IMR-90 (cell line): Measurements from ENCODE around the gene ABL1. TPM values are rescaled to one million over a fixed set of nuclear protein-coding genes. Genes with fewer than 3 reads are reported as not detected.

Experiments
- ATAC-seq: fragments of 200-7000 bp; cut with Tn5 transposase; 2 replicates; pipeline ENCODE4 v1.9.1; 2020; ENCODE audit warnings: low read depth, mild to moderate bottlenecking, moderate library complexity
- BruUV-seq: library from RNA; stranded (reverse); fragments of 400-500 nt; replicated peaks from 2 replicates; lab custom pipeline; 2021; lab: Mats Ljungman, UMichigan
- CTCF ChIA-PET: fragments of 300-600 bp; formaldehyde crosslinking; extraction: SDS; loops from one replicate; lab custom pipeline; 2021; ENCODE audit warnings: antibody characterized with exemption; lab: Yijun Ruan, JAX
- POLR2A ChIA-PET: fragments of 300-600 bp; sonication (Branson Sonifier 250); formaldehyde crosslinking; loops from one replicate; lab custom pipeline; 2022; ENCODE audit warnings: antibody characterized with exemption; ENCODE audit not compliant: unreplicated experiment; lab: Charles Lee
- DNase-seq: peaks from one replicate; pipeline ENCODE4 v3.0.0; 2013
- H2AFZ ChIP-seq: replicated peaks from 2 replicates; pipeline ENCODE3; 2013; ENCODE audit warnings: low read length, mild to moderate bottlenecking; ENCODE audit not compliant: poor library complexity
- H2AK5ac ChIP-seq: 2 replicates; pipeline ENCODE4 v1.6.1; 2013; ENCODE audit warnings: low read depth, low read length, inconsistent platforms
- H2AK9ac ChIP-seq: replicated peaks from 2 replicates; pipeline ENCODE3; 2013; ENCODE audit warnings: mild to moderate bottlenecking, low read depth, low read length, moderate library complexity; ENCODE audit not compliant: poor library complexity
- H2BK120ac ChIP-seq: 2 replicates; pipeline ENCODE4 v1.6.1; 2013; ENCODE audit warnings: low read depth, low read length, inconsistent platforms
- H2BK15ac ChIP-seq: 3 replicates; pipeline ENCODE4 v1.6.1; 2013; ENCODE audit warnings: low read depth, low read length, inconsistent platforms
- H2BK20ac ChIP-seq: 2 replicates; pipeline ENCODE4 v1.6.1; 2013; ENCODE audit warnings: low read depth, mild to moderate bottlenecking, inconsistent platforms, low read length, moderate library complexity
- H2BK5ac ChIP-seq: 2 replicates; pipeline ENCODE4 v1.6.1; 2013; ENCODE audit warnings: mild to moderate bottlenecking, low read depth, low read length, inconsistent platforms; ENCODE audit not compliant: poor library complexity, severe bottlenecking
- H3K14ac ChIP-seq: replicated peaks from 2 replicates; pipeline ENCODE4 v1.6.1; 2013; ENCODE audit warnings: low read depth, low read length, inconsistent platforms
- H3K18ac ChIP-seq: 2 replicates; pipeline ENCODE4 v1.6.1; 2013; ENCODE audit warnings: low read depth, low read length, control low read depth
- H3K23ac ChIP-seq: 2 replicates; pipeline ENCODE4 v1.6.1; 2013; ENCODE audit warnings: low read depth, low read length, inconsistent platforms
- H3K27ac ChIP-seq: 2 replicates; pipeline ENCODE4 v1.5.1; 2013; ENCODE audit warnings: mild to moderate bottlenecking, control low read depth, low read length; ENCODE audit not compliant: insufficient read depth
- H3K27me3 ChIP-seq: 2 replicates; pipeline ENCODE4 v1.6.1; 2013; ENCODE audit warnings: low read length; ENCODE audit not compliant: control insufficient read depth, insufficient read depth
- H3K36me3 ChIP-seq: 2 replicates; pipeline ENCODE4 v1.6.1; 2013; ENCODE audit warnings: low read length, mixed read lengths; ENCODE audit not compliant: control insufficient read depth, insufficient read depth
- H3K4ac ChIP-seq: 2 replicates; pipeline ENCODE4 v1.6.1; 2013; ENCODE audit warnings: low read depth, low read length, inconsistent platforms
- H3K4me1 ChIP-seq: 2 replicates; pipeline ENCODE4 v1.6.1; 2013; ENCODE audit warnings: low read length, mixed read lengths; ENCODE audit not compliant: control insufficient read depth, insufficient read depth
- H3K4me2 ChIP-seq: 2 replicates; pipeline ENCODE4 v1.6.1; 2013; ENCODE audit warnings: low read depth, mild to moderate bottlenecking, control low read depth, low read length, moderate library complexity
- H3K4me3 ChIP-seq: 2 replicates; pipeline ENCODE4 v1.5.1; 2013; ENCODE audit warnings: low read depth, mild to moderate bottlenecking, control low read depth, low read length, moderate library complexity; ENCODE audit not compliant: insufficient read depth
- H3K56ac ChIP-seq: 2 replicates; pipeline ENCODE4 v1.6.1; 2013; ENCODE audit warnings: low read length, inconsistent platforms; ENCODE audit not compliant: insufficient read depth; ENCODE audit errors: extremely low read depth
- H3K79me1 ChIP-seq, 2 experiments: 2 replicates each; pipeline ENCODE4 v1.6.1; 2013; ENCODE audit warnings: low read length in 2 of 2, inconsistent platforms in 1 of 2, low read depth in 1 of 2
- H3K9ac ChIP-seq: 2 replicates; pipeline ENCODE4 v1.6.1; 2013; ENCODE audit warnings: low read depth, low read length, control low read depth
- H3K9me1 ChIP-seq: 2 replicates; pipeline ENCODE4 v1.6.1; 2013; ENCODE audit warnings: low read length, inconsistent platforms; ENCODE audit not compliant: insufficient read depth
- H3K9me3 ChIP-seq: 2 replicates; pipeline ENCODE4 v1.6.1; 2013; ENCODE audit warnings: low read length; ENCODE audit not compliant: control insufficient read depth, insufficient read depth
- H4K20me1 ChIP-seq: 2 replicates; pipeline ENCODE4 v1.6.1; 2013; ENCODE audit warnings: low read length, inconsistent platforms; ENCODE audit not compliant: insufficient read depth
- H4K5ac ChIP-seq: 2 replicates; pipeline ENCODE4 v1.6.1; 2013; ENCODE audit warnings: mild to moderate bottlenecking, low read depth, low read length, control low read depth
- H4K8ac ChIP-seq, 2 experiments: 2 replicates each; pipeline ENCODE4 v1.6.1; 2013; ENCODE audit warnings: low read depth in 2 of 2, low read length in 2 of 2, control low read depth in 1 of 2, inconsistent platforms in 1 of 2
- H4K91ac ChIP-seq: 2 replicates; pipeline ENCODE4 v1.6.1; 2013; ENCODE audit warnings: low read depth, low read length, inconsistent platforms; ENCODE audit not compliant: insufficient read depth
- BHLHE40 ChIP-seq: fragments of 150-350 bp; IDR thresholded peaks from 2 replicates; pipeline ENCODE4 v1.6.1; 2016; ENCODE audit warnings: mild to moderate bottlenecking, low read depth, low read length
- CHD1 ChIP-seq: IDR thresholded peaks from 2 replicates; pipeline ENCODE4 v1.6.1; 2012; ENCODE audit warnings: low read depth, low read length, improper control_type of control experiment
- FOS ChIP-seq: fragments of 150-350 bp; IDR thresholded peaks from 2 replicates; pipeline ENCODE4 v1.6.1; 2016; ENCODE audit warnings: low read depth, low read length
- MAZ ChIP-seq: IDR thresholded peaks from 2 replicates; pipeline ENCODE4 v1.6.1; 2012; ENCODE audit warnings: low read depth, mild to moderate bottlenecking, low read length, improper control_type of control experiment, moderate library complexity, borderline replicate concordance
- RAD21 ChIP-seq: IDR thresholded peaks from 2 replicates; pipeline ENCODE4 v1.6.1; 2012; ENCODE audit warnings: low read length, improper control_type of control experiment
- RFX5 ChIP-seq: IDR thresholded peaks from 2 replicates; pipeline ENCODE4 v1.8.0; 2012; ENCODE audit warnings: low read depth, mild to moderate bottlenecking, low read length, moderate library complexity
- whole genome bisulfite sequencing, 2 experiments: methylation state at CpG; one replicate each; pipeline versions ENCODE4 v1.1.5 to v1.1.7; 2013; ENCODE audit warnings: missing lambda C conversion rate in 2 of 2; ENCODE audit not compliant: insufficient read length in 1 of 2; ENCODE audit errors: extremely low coverage in 2 of 2; 5-methylcytosine and 5-hydroxymethylcytosine counted together
- dilution Hi-C: fragments of 300-500 bp; cut with HindIII; formaldehyde crosslinking; loops from one replicate; pipeline ENCODE4 v1.14.3; 2018; ENCODE audit warnings: low sequenced_read_pairs; ENCODE audit not compliant: unreplicated experiment
- in situ Hi-C: fragments of 300-500 bp; cut with MboI; formaldehyde crosslinking; loops from 3 replicates; pipeline ENCODE4 v1.14.3; 2019; ENCODE audit warnings: low sequenced_read_pairs, inconsistent platforms, mixed read lengths
- intact Hi-C: fragments of 100-400 bp; cut with micrococcal nuclease; formaldehyde crosslinking; loops from 2 replicates; pipeline ENCODE4 v1.10.0; 2022
- polyA plus RNA-seq, 3 experiments: library from polyadenylated mRNA; depleted of rRNA; stranded (reverse); fragments of >200 nt; gene quantifications; 2 replicates each; pipeline ENCODE4 v1.2.3, GENCODE V29; 2012; ENCODE audit warnings: low replicate concordance in 1 of 3
- total RNA-seq: library from RNA; depleted of rRNA; stranded (reverse); fragments of >200 nt; gene quantifications from 2 replicates; pipeline ENCODE4 v1.2.3, GENCODE V29; 2012; rRNA removed

Gene ABL1
- total and polyA plus RNA-seq, 2 of the 4 experiments (the other 2 are of a cell fraction): 33.7 to 49.1 TPM

DNA sequence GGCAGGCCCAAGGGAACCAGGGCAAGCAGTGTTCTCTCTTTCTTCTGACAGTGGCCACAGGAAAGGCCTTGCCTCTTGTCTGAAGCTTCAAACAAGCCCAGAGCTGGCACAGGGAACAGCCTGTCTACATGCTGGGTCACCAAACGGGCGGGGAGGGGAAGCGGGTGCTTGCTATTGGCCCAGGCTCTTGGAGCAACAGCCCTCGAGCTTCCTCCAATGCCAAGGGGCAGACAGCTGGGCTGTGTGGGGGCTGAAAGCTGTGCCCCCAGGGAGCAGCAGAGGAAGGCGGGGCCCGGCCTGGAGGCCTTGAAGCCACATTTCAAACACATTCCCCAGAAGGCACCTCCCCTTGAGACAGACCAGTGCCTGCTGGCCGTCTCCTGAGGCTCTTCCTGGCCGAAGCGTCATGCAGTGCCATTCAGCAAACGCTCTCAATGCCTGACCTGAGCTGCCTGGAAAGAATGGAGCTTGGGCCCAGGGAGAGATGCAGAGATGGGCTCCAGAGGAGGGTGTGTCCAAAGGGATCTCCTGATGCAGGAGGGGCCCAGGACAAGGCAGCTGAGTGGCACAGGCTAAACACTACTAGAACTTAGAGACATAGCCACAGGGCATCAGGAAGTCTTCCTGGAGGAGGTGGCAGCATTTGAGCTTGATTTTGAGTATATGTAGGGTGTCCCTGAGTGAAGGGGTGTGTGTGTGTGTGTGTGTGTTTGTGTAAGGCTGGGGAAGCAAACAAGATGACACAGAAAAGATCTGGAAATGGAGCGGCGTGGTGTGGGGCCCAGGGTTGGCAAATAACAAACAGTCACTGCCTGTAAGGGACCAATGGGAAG is 101.4 kb downstream of the ABL1 start:
- peak overlapping the region; percentile 94 for H2AK5ac ChIP-seq
- H2BK20ac ChIP-seq: peak overlapping the region; percentile 86
- 0 out of 2 replicates have a peak overlapping the region, but pooled peaks have one; percentile 0 for H3K4me2 ChIP-seq
- intact Hi-C loops: loop anchor here (5.0 kb wide), 3 partner anchors 44 to 234 kb away; no protein-coding TSS in a partner anchor
- DNase-seq (peak; percentile 75), ATAC-seq (peak; percentile 56)
- H3K27me3 ChIP-seq: peaks cover 17% of the 10 kb centered on the region; the same call in 1 of the 2 replicates
- 44% methylated on average over 5 of the region's 12 CpGs; no CpG with 5 or more reads in 1 of the 2 experiments for whole genome bisulfite sequencing, 2 experiments
- ChIA-PET POLR2A (interaction anchor here (0.9 kb wide), 1 partner anchor 8 kb away, joined by 3 read pairs; no protein-coding TSS in a partner anchor), CTCF (interaction anchor here (0.8 to 0.9 kb wide), 2 partner anchors 66 to 70 kb away, joined by 3 to 4 read pairs; no protein-coding TSS in a partner anchor)
- no peaks in the 10 kb centered on the region for H3K9me3 ChIP-seq
- peaks cover 7% of the 10 kb centered on the region; the same call in 1 of the 2 replicates for H3K9me1 ChIP-seq
- H2BK15ac ChIP-seq: peak overlapping the region; percentile 87; the same call in 2 of the 3 replicates
- H4K20me1 ChIP-seq: peaks cover 10% of the 10 kb centered on the region; the same call in 1 of the 2 replicates
- H3K9ac ChIP-seq: peak overlapping the region; percentile 18; the same call in 1 of the 2 replicates
- H3K56ac ChIP-seq: 0 out of 2 replicates have a peak overlapping the region, but pooled peaks have one; percentile 29
- no peaks in the 10 kb centered on the region for H3K36me3 ChIP-seq
- peaks cover 34% of the 10 kb centered on the region for H3K4me1 ChIP-seq
- H3K27ac ChIP-seq: peak overlapping the region; percentile 52
- peak overlapping the region; percentile 89 for H2AFZ ChIP-seq
- peak overlapping the region; percentile 29; the same call in 1 of the 2 replicates for H4K5ac ChIP-seq
- peak overlapping the region; percentile 92 for H2AK9ac ChIP-seq
- peak overlapping the region; percentile 72 for H3K14ac ChIP-seq
- peak overlapping the region; percentile 87 for H4K91ac ChIP-seq
- dilution Hi-C loops: no loop called here
- H3K4me3 ChIP-seq: no peak overlapping the region
- in situ Hi-C loops: no loop called here
- peak overlapping the region; percentile 89 for H2BK120ac ChIP-seq
- TF ChIP-seq CHD1 (no peak), RAD21 (peak; percentile 7; the same call in 1 of the 2 replicates), MAZ (peak; percentile 87), RFX5 (no peak), BHLHE40 (no peak), FOS (no peak)
- peak overlapping the region; percentile 69 for H2BK5ac ChIP-seq
- H3K79me1 ChIP-seq: 0 out of 4 replicates have a peak, but pooled peaks cover 0 to 3% of the 10 kb centered on the region in 2 experiments
- H3K4ac ChIP-seq: peak overlapping the region; percentile 92
- peak overlapping the region; percentile 25 for H3K18ac ChIP-seq
- H4K8ac ChIP-seq: peak overlapping the region; percentile 58 to 90
- BruUV-seq: no TSS peak
- H3K23ac ChIP-seq: peak overlapping the region; percentile 85

Other genes with a start within 250 kb of the ABL1 start
- gene PRDM12, start 170.7 kb upstream of the ABL1 start, total RNA-seq: not detected in 2 replicates
- not detected in 2 replicates for gene PRDM12, start 170.7 kb upstream of the ABL1 start, polyA plus RNA-seq (2012; rRNA removed)
- gene EXOSC2, start 141.5 kb upstream of the ABL1 start, total RNA-seq: 47.5 and 48.6 TPM in 2 replicates
- 24.7 and 27.0 TPM in 2 replicates for gene EXOSC2, start 141.5 kb upstream of the ABL1 start, polyA plus RNA-seq (2012; rRNA removed)
- gene QRFP, start 61.6 kb downstream of the ABL1 start, total RNA-seq: not detected in 2 replicates
- not detected in 2 replicates for gene QRFP, start 61.6 kb downstream of the ABL1 start, polyA plus RNA-seq (2012; rRNA removed)
- 1.1 and 2.2 TPM in 2 replicates for gene FIBCD1, start 104.0 kb downstream of the ABL1 start, total RNA-seq
- gene FIBCD1, start 104.0 kb downstream of the ABL1 start, polyA plus RNA-seq (2012; rRNA removed): 10.1 and 12.2 TPM in 2 replicates
- gene LAMC3, start 173.9 kb downstream of the ABL1 start, total RNA-seq: under 0.01 TPM in 1 of 2 replicates, not detected in the other
- not detected in 2 replicates for gene LAMC3, start 173.9 kb downstream of the ABL1 start, polyA plus RNA-seq (2012; rRNA removed)